Activated CD4-positive, alpha-beta memory T cell treated with anti-CD3 and anti-CD28 coated beads, Interleukin-2, amount 10 ng/mL, durations not matched to agents 7 days and 5 days (primary cell): Measurements from ENCODE around the gene MCTP1. TPM values are rescaled to one million over a fixed set of nuclear protein-coding genes. Genes with fewer than 3 reads are reported as not detected.
A peak's percentile ranks its signal among the peaks of the same experiment; 100 is the strongest.

Experiments
- CTCF ChIA-PET: fragments of 350-600 bp; sonication (Branson Sonifier 250); formaldehyde crosslinking; loops from one replicate; lab custom pipeline; 2021; ENCODE audit warnings: antibody characterized with exemption, inconsistent platforms; lab: Charles Lee
- POLR2A ChIA-PET: fragments of 350-600 bp; sonication (Branson Sonifier 250); formaldehyde crosslinking; loops from one replicate; lab custom pipeline; 2021; ENCODE audit warnings: antibody characterized with exemption; lab: Charles Lee
- DNase-seq: peaks from one replicate; pipeline ENCODE4 v3.0.0-alpha.2; 2020
- H3K27ac Mint-ChIP-seq: one replicate; pipeline ENCODE4 v1.8.0; 2021; ENCODE audit warnings: mild to moderate bottlenecking, mixed read lengths
- H3K27me3 Mint-ChIP-seq: one replicate; pipeline ENCODE4 v1.8.0; 2021; ENCODE audit warnings: mixed read lengths
- H3K36me3 Mint-ChIP-seq: one replicate; pipeline ENCODE4 v1.8.0; 2021; ENCODE audit warnings: low read depth, mixed read lengths
- H3K4me1 Mint-ChIP-seq: one replicate; pipeline ENCODE4 v1.8.0; 2021; ENCODE audit warnings: mixed read lengths
- H3K4me3 Mint-ChIP-seq: one replicate; pipeline ENCODE4 v1.8.0; 2021; ENCODE audit warnings: mild to moderate bottlenecking, mixed read lengths
- H3K9me3 Mint-ChIP-seq: one replicate; pipeline ENCODE4 v1.8.0; 2021; ENCODE audit warnings: mixed read lengths
- total RNA-seq, 2 experiments: library from RNA; stranded (reverse); gene quantifications; one replicate each; pipeline ENCODE4 v1.2.3, GENCODE V29; 2021

MCTP1 gene
- total RNA-seq, 2 experiments from 2014 or later, result not detected

DNA sequence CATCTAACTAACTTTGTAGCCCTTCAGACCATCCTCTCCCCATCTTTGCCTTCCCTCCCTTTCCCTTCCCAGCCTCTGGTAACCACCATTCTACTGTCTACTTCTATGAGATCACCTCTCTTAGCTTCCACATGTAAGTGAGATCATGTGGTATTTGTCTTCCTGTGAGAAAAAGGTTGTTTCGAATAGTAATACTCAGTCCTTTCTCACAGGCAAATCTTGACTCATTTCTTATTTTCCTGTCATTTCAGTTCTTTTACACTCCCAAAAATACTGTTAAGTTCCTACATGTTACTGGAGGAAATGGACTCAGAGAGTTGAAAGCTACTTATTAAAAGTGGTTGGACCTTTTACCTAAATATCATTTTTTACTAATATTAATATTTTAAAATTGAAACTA is 584.3 kb downstream of the MCTP1 start:
- Mint-ChIP-seq H3K4me1 (peaks cover 14% of the 10 kb centered on the region), H3K36me3 (peaks cover 4% of the 10 kb centered on the region), H3K9me3 (no peaks in the 10 kb centered on the region), H3K27me3 (no peaks in the 10 kb centered on the region), H3K4me3 (no peak overlapping the region), H3K27ac (peak overlapping the region; percentile 12)
- POLR2A ChIA-PET, result no interaction called here
- DNase-seq, result no peak
- CTCF ChIA-PET, result interaction anchor here (1.0 kb wide), 1 partner anchor 37 kb away, joined by 3 read pairs; no protein-coding TSS in a partner anchor

DNA sequence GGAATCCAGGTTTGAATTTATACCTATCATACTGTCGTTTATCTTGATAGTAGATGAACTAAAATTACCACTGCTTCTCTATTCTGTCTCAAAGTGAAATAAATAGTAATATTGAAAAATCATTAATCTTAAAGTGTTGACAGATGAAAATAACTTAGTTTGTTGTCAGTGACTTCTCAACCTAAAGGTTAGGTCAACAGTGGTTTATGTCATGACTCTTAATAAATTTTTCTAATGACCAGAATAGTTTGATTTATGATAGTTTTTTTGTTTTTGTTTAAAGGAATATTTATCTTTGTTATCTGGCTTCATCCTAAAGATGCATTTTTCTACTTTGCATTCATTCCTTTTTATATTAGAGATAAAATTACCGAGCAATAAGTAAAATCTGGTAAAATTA is 585.3 kb downstream of the MCTP1 start:
- no peak overlapping the region for H3K4me3 Mint-ChIP-seq

DNA sequence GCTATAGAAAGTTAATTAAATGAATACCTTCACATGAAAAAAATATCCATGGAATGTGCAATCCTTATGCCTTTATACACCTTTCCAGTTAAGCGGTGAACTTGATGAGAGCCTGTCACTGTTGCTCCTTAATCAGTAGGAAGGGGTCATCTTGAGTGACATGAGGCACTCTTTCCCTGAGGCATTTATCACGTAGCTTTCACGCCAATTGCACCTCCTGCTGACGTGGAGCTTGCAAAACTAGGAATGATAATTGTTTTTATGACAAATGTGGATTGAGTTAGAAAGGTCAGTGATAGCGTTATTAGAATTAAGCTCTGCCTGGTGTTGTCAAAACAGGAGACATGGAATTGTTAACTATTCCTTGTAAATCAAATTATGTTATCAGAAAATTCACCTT is 586.7 kb downstream of the MCTP1 start:
- POLR2A ChIA-PET, result no interaction called here
- H3K27ac Mint-ChIP-seq, result no peak overlapping the region

More for the DNA sequence above, 585.3 kb downstream of the MCTP1 start:
- Mint-ChIP-seq H3K27me3 (no peaks in the 10 kb centered on the region), H3K36me3 (peaks cover 6% of the 10 kb centered on the region), H3K9me3 (no peaks in the 10 kb centered on the region), H3K4me1 (peaks cover 14% of the 10 kb centered on the region), H3K27ac (no peak overlapping the region)
- CTCF ChIA-PET, result no interaction called here
- POLR2A ChIA-PET, result no interaction called here
- DNase-seq, result no peak

DNA sequence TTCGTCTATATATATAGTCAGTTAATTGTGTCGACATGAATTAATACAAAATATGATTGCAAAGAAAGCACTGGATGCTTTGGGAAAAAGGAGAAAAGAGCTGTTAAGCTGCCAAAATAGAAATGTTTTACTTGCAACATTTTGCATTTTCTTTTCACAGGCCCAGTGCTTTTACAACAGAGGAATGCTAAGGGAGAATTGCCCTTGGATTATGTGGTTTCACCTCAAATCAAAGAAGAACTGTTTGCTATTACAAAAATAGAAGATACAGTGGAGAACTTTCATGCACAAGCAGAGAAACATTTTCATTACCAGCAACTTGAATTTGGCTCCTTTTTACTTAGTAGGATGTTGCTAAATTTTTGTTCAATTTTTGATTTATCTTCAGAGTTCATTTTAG is 590.2 kb downstream of the MCTP1 start:
- CTCF ChIA-PET, result interaction anchor here (1.0 to 1.6 kb wide), 2 partner anchors 43 to 170 kb away, joined by 3 to 5 read pairs; no protein-coding TSS in a partner anchor
- DNase-seq, result no peak
- Mint-ChIP-seq H3K27ac (no peak overlapping the region), H3K27me3 (no peaks in the 10 kb centered on the region), H3K9me3 (no peaks in the 10 kb centered on the region), H3K4me1 (peaks cover 9% of the 10 kb centered on the region), H3K4me3 (no peak overlapping the region), H3K36me3 (peaks cover 26% of the 10 kb centered on the region)
- POLR2A ChIA-PET, result no interaction called here

More for the DNA sequence above, 586.7 kb downstream of the MCTP1 start:
- H3K9me3 Mint-ChIP-seq, result no peaks in the 10 kb centered on the region
- no peak overlapping the region for H3K4me3 Mint-ChIP-seq
- peaks cover 19% of the 10 kb centered on the region for H3K4me1 Mint-ChIP-seq
- no peak for DNase-seq
- H3K27me3 Mint-ChIP-seq, result no peaks in the 10 kb centered on the region
- peaks cover 11% of the 10 kb centered on the region for H3K36me3 Mint-ChIP-seq
- CTCF ChIA-PET, result no interaction called here

DNA sequence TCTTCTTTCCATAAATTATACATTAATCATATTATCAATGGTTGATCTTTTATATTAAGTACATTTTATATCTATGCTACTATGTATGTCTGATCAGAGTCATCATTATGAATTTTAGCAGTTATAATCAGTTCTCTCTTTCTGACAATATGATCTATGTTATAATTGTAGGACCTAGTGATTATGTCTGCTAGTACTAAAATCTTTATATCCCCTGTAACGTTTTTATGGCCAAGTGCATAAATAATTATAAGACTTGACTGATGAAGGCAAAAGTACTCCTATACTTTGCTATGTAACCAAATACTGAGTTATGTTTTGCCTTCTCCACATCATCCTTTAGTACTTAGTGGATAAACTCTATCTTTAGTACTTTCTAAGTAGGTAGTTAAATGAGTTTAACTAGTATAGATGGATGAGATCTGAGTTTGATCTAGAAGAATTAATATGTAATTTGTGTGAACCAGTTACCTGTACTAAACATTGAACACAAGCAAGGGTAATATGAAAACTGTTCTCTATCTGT is 591.0 kb downstream of the MCTP1 start:
- ChIA-PET POLR2A (no interaction called here), CTCF (interaction anchor here (1.0 to 1.6 kb wide), 2 partner anchors 44 to 169 kb away, joined by 3 to 5 read pairs; no protein-coding TSS in a partner anchor)
- H3K4me1 Mint-ChIP-seq, result peaks cover 9% of the 10 kb centered on the region
- H3K4me3 Mint-ChIP-seq, result no peak overlapping the region
- H3K36me3 Mint-ChIP-seq, result peaks cover 32% of the 10 kb centered on the region
- DNase-seq, result no peak
- no peak overlapping the region for H3K27ac Mint-ChIP-seq
- no peaks in the 10 kb centered on the region for H3K27me3 Mint-ChIP-seq
- H3K9me3 Mint-ChIP-seq, result no peaks in the 10 kb centered on the region

DNA sequence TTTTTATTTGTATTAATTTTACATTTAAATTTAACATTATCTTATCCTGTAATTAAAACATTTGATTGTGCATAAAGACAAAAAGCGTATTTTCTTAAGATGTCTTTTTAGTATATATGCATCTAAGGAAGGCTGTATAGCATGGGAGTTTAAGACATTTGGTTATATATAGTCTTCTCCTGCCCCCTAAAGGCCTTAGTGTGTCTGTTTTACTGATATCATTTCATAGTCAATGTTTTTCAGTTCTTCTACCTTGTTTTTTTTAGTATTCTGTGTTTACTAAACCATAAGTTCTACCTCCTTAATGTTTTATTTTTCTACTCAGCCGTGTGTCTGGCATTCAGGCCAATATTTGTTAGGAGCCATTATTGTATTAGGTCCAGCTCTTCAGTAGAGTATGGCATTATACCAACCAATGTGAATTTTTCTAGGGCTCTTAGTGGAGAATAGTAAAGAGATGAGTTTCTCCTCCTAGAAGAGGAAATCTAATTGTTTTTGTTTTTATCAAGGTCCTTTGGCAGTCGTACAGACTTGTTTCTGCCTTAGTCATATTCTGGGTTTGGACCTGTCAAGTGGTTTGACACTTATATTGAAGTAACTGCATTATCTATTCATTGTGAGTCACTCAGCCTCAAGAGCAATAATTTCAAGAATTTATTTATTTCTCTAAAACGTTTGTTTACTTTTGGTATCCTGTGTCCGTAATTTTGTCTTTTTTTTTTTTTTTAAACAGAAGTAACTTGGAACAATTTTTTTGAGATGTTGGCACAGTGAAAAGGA is 591.7 kb downstream of the MCTP1 start:
- DNase-seq, result no peak
- Mint-ChIP-seq H3K9me3 (no peaks in the 10 kb centered on the region), H3K27ac (no peak overlapping the region), H3K27me3 (no peaks in the 10 kb centered on the region), H3K4me1 (peaks cover 9% of the 10 kb centered on the region), H3K36me3 (peaks cover 34% of the 10 kb centered on the region), H3K4me3 (no peak overlapping the region)
- ChIA-PET CTCF (interaction anchor here (0.7 to 1.7 kb wide), 8 partner anchors 9 to 184 kb away, joined by 3 to 16 read pairs (median 3); no protein-coding TSS in a partner anchor), POLR2A (interaction anchor here (0.6 to 1.8 kb wide), 2 partner anchors 8 to 168 kb away, joined by 3 to 4 read pairs; no protein-coding TSS in a partner anchor)

DNA sequence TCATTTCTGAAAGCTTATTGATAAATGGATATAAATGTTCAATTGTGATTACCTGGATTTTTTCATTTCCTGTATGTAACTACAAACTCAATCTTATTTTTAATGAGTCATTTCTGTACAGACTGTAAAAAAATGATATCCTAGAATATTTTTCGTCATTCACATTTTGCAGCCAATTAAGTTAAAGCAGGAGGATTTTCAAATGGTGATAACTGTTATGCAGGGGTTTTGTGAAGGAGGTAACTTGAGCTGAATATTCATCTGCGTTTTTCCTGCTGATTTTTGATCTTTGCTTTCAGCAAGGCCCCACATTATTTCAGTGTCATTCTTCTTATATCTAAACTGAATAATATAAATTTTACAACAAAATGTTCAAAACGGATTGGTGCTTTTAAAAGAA is 592.3 kb downstream of the MCTP1 start:
- Mint-ChIP-seq H3K4me1 (peaks cover 9% of the 10 kb centered on the region), H3K9me3 (no peaks in the 10 kb centered on the region)
- POLR2A ChIA-PET, result interaction anchor here (0.6 to 1.8 kb wide), 2 partner anchors 9 to 168 kb away, joined by 3 to 4 read pairs; no protein-coding TSS in a partner anchor

DNA sequence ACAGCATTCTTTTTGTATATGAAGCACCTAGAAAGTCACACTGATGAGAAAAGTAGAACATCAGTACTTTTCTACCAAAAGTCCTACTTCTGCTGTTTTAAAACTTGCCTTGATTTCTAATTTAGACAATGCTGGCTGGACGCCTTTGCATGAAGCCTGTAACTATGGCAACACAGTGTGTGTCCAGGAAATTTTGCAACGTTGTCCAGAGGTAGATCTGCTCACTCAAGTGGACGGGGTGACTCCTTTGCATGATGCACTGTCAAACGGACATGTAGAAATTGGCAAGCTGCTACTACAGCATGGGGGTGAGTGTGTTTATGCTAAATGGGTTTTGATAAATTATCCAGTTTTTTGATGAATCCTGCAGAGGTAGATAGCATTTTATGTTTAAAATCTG is 592.9 kb downstream of the MCTP1 start:
- DNase-seq, result no peak
- H3K27ac Mint-ChIP-seq, result no peak overlapping the region
- no peaks in the 10 kb centered on the region for H3K27me3 Mint-ChIP-seq
- peaks cover 38% of the 10 kb centered on the region for H3K36me3 Mint-ChIP-seq
- ChIA-PET POLR2A (interaction anchor here (1.8 kb wide), 1 partner anchor 167 kb away, joined by 4 read pairs; no protein-coding TSS in a partner anchor), CTCF (interaction anchor here (0.8 to 1.7 kb wide), 8 partner anchors 10 to 183 kb away, joined by 3 to 16 read pairs (median 3); no protein-coding TSS in a partner anchor)
- peaks cover 9% of the 10 kb centered on the region for H3K4me1 Mint-ChIP-seq
- H3K4me3 Mint-ChIP-seq, result no peak overlapping the region
- H3K9me3 Mint-ChIP-seq, result no peaks in the 10 kb centered on the region

More for the DNA sequence above, 592.3 kb downstream of the MCTP1 start:
- no peaks in the 10 kb centered on the region for H3K27me3 Mint-ChIP-seq
- no peak overlapping the region for H3K27ac Mint-ChIP-seq
- no peak for DNase-seq
- H3K4me3 Mint-ChIP-seq, result no peak overlapping the region
- peaks cover 33% of the 10 kb centered on the region for H3K36me3 Mint-ChIP-seq
- CTCF ChIA-PET, result interaction anchor here (0.7 to 1.7 kb wide), 9 partner anchors 9 to 184 kb away, joined by 3 to 16 read pairs (median 3); no protein-coding TSS in a partner anchor

DNA sequence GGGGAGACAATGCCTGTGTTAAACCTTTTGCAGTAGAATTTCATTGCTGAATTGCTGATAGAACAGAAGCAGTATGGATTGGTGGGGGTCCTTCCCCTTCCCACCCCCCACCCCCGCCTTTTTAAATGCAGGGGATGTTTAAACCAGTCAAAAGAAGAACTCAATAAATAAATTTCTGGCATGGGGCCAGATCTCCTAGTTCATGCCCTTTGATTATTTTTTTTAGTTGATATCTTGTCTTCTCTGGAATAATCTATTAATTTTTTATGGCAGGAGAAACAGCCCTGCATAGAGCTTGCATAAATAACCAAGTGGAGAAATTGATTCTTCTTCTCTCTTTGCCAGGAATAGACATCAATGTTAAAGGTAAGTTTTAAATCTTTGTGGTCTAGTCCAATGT is 593.6 kb downstream of the MCTP1 start:
- CTCF ChIA-PET, result no interaction called here
- no peak overlapping the region for H3K4me3 Mint-ChIP-seq
- no peaks in the 10 kb centered on the region for H3K27me3 Mint-ChIP-seq
- peaks cover 9% of the 10 kb centered on the region for H3K4me1 Mint-ChIP-seq
- no peaks in the 10 kb centered on the region for H3K9me3 Mint-ChIP-seq
- DNase-seq, result no peak
- no peak overlapping the region for H3K27ac Mint-ChIP-seq
- H3K36me3 Mint-ChIP-seq, result peaks cover 38% of the 10 kb centered on the region
- POLR2A ChIA-PET, result no interaction called here

DNA sequence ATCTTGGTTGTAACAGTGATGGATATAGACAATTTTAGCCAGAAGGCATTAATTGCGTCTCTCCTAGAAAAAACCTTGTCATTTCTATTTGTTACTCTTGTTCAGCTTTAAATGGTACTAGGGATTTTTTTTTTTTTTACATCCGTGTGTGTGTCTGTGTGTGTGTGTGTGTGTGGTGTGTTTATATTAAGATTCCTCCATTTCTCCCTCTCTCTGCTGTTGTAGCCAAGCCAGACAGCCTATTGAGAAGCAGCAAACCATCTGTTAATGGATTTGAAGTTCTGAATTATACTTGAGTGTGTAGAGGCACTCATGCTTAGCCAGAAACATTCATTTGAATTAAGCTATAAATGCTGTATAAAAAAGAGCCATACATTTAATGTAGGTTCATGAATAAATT is 594.1 kb downstream of the MCTP1 start:
- Mint-ChIP-seq H3K27ac (no peak overlapping the region), H3K27me3 (no peaks in the 10 kb centered on the region), H3K9me3 (no peaks in the 10 kb centered on the region), H3K4me1 (peaks cover 9% of the 10 kb centered on the region), H3K4me3 (no peak overlapping the region), H3K36me3 (peaks cover 40% of the 10 kb centered on the region)
- no peak for DNase-seq
- POLR2A ChIA-PET, result no interaction called here
- CTCF ChIA-PET, result no interaction called here

DNA sequence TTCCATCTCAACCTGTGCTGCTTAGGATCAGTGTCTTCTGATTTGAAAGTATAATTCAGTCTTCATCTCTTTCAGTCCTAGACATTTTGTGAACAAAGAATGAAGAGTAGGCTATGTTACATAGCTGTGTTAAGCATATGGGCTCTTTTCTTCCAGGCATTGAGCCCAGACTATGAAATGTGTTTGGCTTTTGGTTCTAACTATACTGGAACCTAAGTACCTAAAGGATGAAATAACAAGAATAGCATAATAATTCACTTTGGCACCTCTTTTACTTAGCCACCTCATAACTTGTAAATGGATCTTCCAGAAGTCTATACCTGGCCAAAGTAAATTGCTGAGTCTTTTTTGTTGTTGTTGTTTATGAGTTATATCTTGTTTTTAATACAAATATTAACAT is 595.0 kb downstream of the MCTP1 start:
- ChIA-PET POLR2A (no interaction called here), CTCF (no interaction called here)
- Mint-ChIP-seq H3K4me3 (no peak overlapping the region), H3K27ac (no peak overlapping the region), H3K27me3 (no peaks in the 10 kb centered on the region), H3K4me1 (peaks cover 9% of the 10 kb centered on the region), H3K9me3 (no peaks in the 10 kb centered on the region), H3K36me3 (peaks cover 44% of the 10 kb centered on the region)
- no peak for DNase-seq

DNA sequence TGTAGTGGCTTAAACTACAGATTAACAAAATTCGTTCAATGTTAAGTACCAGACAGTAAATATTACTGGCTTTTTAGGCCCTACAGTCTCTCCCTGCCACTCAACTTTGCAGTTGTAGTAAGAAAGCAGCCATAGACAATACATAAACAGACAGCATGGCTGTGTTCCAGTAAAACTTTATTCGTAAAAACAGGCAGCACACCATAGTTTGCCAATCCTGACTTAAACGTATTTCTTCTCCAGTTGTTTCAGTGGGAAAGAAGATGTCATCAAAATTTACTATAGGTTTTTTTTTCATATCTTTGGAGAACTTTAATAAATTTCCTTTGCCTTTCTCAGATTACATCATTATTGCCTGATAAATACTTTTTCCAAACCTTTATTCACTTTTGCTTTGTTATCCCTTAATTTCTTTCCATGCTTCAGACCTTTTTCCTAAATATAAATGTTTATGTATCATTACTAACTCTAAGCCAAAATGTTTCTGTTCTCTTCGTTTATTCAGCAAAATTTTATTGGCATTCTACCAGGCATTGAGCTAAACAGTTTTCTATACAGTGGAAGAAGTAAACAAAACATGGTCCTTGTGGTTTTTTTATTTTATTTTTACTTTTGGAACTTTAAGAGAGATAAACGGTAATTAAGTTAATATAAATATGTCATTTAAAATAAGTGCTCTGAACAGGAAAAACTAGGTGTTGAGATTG is 601.9 kb downstream of the MCTP1 start:
- CTCF ChIA-PET, result no interaction called here
- POLR2A ChIA-PET, result no interaction called here
- Mint-ChIP-seq H3K27ac (no peak overlapping the region), H3K4me1 (no peaks in the 10 kb centered on the region), H3K27me3 (no peaks in the 10 kb centered on the region), H3K9me3 (no peaks in the 10 kb centered on the region), H3K4me3 (no peak overlapping the region), H3K36me3 (peaks cover 22% of the 10 kb centered on the region)
- DNase-seq, result no peak
